ENCODE data around the gene PRKAR2A. TPM values are rescaled to one million over a fixed set of nuclear protein-coding genes. Genes with fewer than 3 reads are reported as not detected.

The PRKAR2A gene
- total and polyA plus RNA-seq, 2 experiments from 2014 or later = 13.5 to 30.2 TPM

DNA sequence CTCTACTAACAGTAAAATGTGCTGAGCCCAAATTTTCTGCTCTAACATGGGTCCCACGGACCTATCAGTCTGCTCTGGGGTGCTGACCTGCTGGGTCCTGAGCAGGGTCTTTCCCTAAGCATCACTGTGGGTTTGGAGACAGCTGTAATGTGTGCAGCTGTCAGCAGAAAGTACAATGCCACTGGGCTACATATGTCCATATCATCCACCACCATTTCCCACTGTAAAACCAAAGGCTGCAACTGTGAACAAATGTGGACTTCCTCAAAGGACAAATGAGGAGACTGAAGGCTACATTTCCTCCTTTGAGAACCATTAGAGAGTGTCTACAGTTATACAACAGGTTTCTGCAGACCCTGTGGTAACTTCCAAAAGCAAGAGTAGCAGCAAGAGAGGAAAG is 96.8 kb downstream of the PRKAR2A start:
- DNase-seq (ENCODE audit: low spot score) (no peak), ATAC-seq (no peak)
- H3K4me3 Mint-ChIP-seq = no peak overlapping the region
- Histone ChIP-seq H4K20me1 (replicated peaks; ENCODE audit: insufficient read depth) (no peaks in the 10 kb centered on the region), H3K4me3 (no peak overlapping the region), H3K27ac (ENCODE audit: low read depth) (no peak overlapping the region), H3K4me1 (ENCODE audit: insufficient read depth) (no peaks in the 10 kb centered on the region), H3K9me2 (ENCODE audit: insufficient read depth) (no peaks in the 10 kb centered on the region), H3K4me2 (no peak overlapping the region), H3F3A (replicated peaks; ENCODE audit: low read depth) (no peaks in the 10 kb centered on the region), H3K36me3 (ENCODE audit: insufficient read depth) (no peaks in the 10 kb centered on the region), H3K27me3 (ENCODE audit: insufficient read depth) (no peaks in the 10 kb centered on the region), H2AFZ (no peak overlapping the region), H3K79me2 (replicated peaks; ENCODE audit: insufficient read depth) (no peaks in the 10 kb centered on the region)
- peaks cover 2% of the 10 kb centered on the region; the same call in 2 of the 3 replicates for H3K36me3 Mint-ChIP-seq (ENCODE audit: low read depth)
- H3K9me3 Mint-ChIP-seq = no peaks in the 10 kb centered on the region
- H3K27ac Mint-ChIP-seq = no peak overlapping the region
- no peak for TF ChIP-seq EZH2phosphoT487 (IDR thresholded peaks at IDR 0.05; ENCODE audit: unreplicated experiment)
- no peak for TF ChIP-seq STAT1 (IDR thresholded peaks at IDR 0.05; ENCODE audit: unreplicated experiment)
- no peaks in the 10 kb centered on the region for H3K27me3 Mint-ChIP-seq (ENCODE audit: insufficient read depth, low read depth, poor library complexity)
- H3K4me1 Mint-ChIP-seq = no peaks in the 10 kb centered on the region

DNA sequence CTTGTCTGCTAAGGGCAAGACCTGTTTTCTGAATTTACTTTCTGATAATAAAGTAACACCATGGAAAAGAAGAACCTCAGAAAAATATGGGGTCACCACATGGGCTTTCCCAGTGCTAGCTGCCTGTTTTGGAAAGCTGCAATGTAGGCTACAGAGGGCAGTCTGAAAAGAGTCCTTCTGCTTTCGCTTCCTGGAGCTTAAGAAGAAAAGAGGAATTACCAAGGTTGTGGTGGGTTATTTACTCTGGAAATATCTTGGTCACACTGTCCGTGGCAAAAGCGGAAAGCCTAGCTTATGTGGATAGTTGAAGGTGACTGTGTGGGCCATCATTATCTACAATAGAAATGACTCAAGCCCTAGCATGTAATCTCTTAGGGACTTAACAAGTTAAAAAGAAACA is 98.9 kb downstream of the PRKAR2A start:
- H3K4me3 ChIP-seq = no peak overlapping the region
- H3K36me3 ChIP-seq (ENCODE audit: insufficient read depth) = no peaks in the 10 kb centered on the region
- H3K27me3 ChIP-seq (ENCODE audit: insufficient read depth) = no peaks in the 10 kb centered on the region
- H2AFZ ChIP-seq = no peak overlapping the region
- Mint-ChIP-seq H3K9me3 (peaks cover 3% of the 10 kb centered on the region; the same call in 1 of the 3 replicates), H3K36me3 (ENCODE audit: low read depth) (peaks cover 7% of the 10 kb centered on the region; the same call in 2 of the 3 replicates), H3K4me1 (no peaks in the 10 kb centered on the region), H3K27ac (no peak overlapping the region), H3K27me3 (ENCODE audit: insufficient read depth, low read depth, poor library complexity) (no peaks in the 10 kb centered on the region), H3K4me3 (no peak overlapping the region)
- no peaks in the 10 kb centered on the region for H3K79me2 ChIP-seq (replicated peaks; ENCODE audit: insufficient read depth)
- no peaks in the 10 kb centered on the region for H3F3A ChIP-seq (replicated peaks; ENCODE audit: low read depth)
- no peak overlapping the region for H3K27ac ChIP-seq (ENCODE audit: low read depth)
- H3K4me2 ChIP-seq = no peak overlapping the region
- ATAC-seq (no peak), DNase-seq (ENCODE audit: low spot score) (no peak)
- H3K4me1 ChIP-seq (ENCODE audit: insufficient read depth) = no peaks in the 10 kb centered on the region
- no peaks in the 10 kb centered on the region for H4K20me1 ChIP-seq (replicated peaks; ENCODE audit: insufficient read depth)
- H3K9me2 ChIP-seq (ENCODE audit: insufficient read depth) = no peaks in the 10 kb centered on the region
- TF ChIP-seq JUNB (IDR thresholded peaks at IDR 0.05; ENCODE audit: unreplicated experiment) (no peak), ZNF114 (CRISPR knock-in tag; IDR thresholded peaks at IDR 0.05) (no peak), ZNF331 (CRISPR knock-in tag; IDR thresholded peaks at IDR 0.05; ENCODE audit: low read depth) (no peak), EZH2phosphoT487 (IDR thresholded peaks at IDR 0.05; ENCODE audit: unreplicated experiment) (no peak), STAT1 (IDR thresholded peaks at IDR 0.05; ENCODE audit: unreplicated experiment) (no peak)
- TF ChIP-seq, protein P1, sequence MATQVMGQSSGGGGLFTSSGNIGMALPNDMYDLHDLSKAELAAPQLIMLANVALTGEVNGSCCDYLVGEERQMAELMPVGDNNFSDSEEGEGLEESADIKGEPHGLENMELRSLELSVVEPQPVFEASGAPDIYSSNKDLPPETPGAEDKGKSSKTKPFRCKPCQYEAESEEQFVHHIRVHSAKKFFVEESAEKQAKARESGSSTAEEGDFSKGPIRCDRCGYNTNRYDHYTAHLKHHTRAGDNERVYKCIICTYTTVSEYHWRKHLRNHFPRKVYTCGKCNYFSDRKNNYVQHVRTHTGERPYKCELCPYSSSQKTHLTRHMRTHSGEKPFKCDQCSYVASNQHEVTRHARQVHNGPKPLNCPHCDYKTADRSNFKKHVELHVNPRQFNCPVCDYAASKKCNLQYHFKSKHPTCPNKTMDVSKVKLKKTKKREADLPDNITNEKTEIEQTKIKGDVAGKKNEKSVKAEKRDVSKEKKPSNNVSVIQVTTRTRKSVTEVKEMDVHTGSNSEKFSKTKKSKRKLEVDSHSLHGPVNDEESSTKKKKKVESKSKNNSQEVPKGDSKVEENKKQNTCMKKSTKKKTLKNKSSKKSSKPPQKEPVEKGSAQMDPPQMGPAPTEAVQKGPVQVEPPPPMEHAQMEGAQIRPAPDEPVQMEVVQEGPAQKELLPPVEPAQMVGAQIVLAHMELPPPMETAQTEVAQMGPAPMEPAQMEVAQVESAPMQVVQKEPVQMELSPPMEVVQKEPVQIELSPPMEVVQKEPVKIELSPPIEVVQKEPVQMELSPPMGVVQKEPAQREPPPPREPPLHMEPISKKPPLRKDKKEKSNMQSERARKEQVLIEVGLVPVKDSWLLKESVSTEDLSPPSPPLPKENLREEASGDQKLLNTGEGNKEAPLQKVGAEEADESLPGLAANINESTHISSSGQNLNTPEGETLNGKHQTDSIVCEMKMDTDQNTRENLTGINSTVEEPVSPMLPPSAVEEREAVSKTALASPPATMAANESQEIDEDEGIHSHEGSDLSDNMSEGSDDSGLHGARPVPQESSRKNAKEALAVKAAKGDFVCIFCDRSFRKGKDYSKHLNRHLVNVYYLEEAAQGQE (IDR thresholded peaks at IDR 0.05; ENCODE audit: unreplicated experiment) = no peak
- TF ChIP-seq, protein P2, sequence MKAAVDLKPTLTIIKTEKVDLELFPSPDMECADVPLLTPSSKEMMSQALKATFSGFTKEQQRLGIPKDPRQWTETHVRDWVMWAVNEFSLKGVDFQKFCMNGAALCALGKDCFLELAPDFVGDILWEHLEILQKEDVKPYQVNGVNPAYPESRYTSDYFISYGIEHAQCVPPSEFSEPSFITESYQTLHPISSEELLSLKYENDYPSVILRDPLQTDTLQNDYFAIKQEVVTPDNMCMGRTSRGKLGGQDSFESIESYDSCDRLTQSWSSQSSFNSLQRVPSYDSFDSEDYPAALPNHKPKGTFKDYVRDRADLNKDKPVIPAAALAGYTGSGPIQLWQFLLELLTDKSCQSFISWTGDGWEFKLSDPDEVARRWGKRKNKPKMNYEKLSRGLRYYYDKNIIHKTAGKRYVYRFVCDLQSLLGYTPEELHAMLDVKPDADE (IDR thresholded peaks at IDR 0.05) = no peak
- TF ChIP-seq, protein P3, sequence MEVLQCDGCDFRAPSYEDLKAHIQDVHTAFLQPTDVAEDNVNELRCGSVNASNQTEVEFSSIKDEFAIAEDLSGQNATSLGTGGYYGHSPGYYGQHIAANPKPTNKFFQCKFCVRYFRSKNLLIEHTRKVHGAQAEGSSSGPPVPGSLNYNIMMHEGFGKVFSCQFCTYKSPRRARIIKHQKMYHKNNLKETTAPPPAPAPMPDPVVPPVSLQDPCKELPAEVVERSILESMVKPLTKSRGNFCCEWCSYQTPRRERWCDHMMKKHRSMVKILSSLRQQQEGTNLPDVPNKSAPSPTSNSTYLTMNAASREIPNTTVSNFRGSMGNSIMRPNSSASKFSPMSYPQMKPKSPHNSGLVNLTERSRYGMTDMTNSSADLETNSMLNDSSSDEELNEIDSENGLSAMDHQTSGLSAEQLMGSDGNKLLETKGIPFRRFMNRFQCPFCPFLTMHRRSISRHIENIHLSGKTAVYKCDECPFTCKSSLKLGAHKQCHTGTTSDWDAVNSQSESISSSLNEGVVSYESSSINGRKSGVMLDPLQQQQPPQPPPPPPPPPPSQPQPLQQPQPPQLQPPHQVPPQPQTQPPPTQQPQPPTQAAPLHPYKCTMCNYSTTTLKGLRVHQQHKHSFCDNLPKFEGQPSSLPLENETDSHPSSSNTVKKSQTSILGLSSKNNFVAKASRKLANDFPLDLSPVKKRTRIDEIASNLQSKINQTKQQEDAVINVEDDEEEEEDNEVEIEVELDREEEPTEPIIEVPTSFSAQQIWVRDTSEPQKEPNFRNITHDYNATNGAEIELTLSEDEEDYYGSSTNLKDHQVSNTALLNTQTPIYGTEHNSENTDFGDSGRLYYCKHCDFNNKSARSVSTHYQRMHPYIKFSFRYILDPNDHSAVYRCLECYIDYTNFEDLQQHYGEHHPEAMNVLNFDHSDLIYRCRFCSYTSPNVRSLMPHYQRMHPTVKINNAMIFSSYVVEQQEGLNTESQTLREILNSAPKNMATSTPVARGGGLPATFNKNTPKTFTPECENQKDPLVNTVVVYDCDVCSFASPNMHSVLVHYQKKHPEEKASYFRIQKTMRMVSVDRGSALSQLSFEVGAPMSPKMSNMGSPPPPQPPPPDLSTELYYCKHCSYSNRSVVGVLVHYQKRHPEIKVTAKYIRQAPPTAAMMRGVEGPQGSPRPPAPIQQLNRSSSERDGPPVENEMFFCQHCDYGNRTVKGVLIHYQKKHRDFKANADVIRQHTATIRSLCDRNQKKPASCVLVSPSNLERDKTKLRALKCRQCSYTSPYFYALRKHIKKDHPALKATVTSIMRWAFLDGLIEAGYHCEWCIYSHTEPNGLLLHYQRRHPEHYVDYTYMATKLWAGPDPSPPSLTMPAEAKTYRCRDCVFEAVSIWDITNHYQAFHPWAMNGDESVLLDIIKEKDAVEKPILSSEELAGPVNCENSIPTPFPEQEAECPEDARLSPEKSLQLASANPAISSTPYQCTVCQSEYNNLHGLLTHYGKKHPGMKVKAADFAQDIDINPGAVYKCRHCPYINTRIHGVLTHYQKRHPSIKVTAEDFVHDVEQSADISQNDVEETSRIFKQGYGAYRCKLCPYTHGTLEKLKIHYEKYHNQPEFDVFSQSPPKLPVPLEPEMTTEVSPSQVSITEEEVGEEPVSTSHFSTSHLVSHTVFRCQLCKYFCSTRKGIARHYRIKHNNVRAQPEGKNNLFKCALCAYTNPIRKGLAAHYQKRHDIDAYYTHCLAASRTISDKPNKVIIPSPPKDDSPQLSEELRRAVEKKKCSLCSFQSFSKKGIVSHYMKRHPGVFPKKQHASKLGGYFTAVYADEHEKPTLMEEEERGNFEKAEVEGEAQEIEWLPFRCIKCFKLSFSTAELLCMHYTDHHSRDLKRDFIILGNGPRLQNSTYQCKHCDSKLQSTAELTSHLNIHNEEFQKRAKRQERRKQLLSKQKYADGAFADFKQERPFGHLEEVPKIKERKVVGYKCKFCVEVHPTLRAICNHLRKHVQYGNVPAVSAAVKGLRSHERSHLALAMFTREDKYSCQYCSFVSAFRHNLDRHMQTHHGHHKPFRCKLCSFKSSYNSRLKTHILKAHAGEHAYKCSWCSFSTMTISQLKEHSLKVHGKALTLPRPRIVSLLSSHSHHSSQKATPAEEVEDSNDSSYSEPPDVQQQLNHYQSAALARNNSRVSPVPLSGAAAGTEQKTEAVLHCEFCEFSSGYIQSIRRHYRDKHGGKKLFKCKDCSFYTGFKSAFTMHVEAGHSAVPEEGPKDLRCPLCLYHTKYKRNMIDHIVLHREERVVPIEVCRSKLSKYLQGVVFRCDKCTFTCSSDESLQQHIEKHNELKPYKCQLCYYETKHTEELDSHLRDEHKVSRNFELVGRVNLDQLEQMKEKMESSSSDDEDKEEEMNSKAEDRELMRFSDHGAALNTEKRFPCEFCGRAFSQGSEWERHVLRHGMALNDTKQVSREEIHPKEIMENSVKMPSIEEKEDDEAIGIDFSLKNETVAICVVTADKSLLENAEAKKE (CRISPR knock-in tag; IDR thresholded peaks at IDR 0.05) = no peak
- TF ChIP-seq, protein P4, sequence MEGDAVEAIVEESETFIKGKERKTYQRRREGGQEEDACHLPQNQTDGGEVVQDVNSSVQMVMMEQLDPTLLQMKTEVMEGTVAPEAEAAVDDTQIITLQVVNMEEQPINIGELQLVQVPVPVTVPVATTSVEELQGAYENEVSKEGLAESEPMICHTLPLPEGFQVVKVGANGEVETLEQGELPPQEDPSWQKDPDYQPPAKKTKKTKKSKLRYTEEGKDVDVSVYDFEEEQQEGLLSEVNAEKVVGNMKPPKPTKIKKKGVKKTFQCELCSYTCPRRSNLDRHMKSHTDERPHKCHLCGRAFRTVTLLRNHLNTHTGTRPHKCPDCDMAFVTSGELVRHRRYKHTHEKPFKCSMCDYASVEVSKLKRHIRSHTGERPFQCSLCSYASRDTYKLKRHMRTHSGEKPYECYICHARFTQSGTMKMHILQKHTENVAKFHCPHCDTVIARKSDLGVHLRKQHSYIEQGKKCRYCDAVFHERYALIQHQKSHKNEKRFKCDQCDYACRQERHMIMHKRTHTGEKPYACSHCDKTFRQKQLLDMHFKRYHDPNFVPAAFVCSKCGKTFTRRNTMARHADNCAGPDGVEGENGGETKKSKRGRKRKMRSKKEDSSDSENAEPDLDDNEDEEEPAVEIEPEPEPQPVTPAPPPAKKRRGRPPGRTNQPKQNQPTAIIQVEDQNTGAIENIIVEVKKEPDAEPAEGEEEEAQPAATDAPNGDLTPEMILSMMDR (conservative IDR thresholded peaks at IDR 0.05; ENCODE audit: low read depth in 2 of 2) = no peak
